ENCODE data around the gene EEF1A2.

EEF1A2 gene

DNA sequence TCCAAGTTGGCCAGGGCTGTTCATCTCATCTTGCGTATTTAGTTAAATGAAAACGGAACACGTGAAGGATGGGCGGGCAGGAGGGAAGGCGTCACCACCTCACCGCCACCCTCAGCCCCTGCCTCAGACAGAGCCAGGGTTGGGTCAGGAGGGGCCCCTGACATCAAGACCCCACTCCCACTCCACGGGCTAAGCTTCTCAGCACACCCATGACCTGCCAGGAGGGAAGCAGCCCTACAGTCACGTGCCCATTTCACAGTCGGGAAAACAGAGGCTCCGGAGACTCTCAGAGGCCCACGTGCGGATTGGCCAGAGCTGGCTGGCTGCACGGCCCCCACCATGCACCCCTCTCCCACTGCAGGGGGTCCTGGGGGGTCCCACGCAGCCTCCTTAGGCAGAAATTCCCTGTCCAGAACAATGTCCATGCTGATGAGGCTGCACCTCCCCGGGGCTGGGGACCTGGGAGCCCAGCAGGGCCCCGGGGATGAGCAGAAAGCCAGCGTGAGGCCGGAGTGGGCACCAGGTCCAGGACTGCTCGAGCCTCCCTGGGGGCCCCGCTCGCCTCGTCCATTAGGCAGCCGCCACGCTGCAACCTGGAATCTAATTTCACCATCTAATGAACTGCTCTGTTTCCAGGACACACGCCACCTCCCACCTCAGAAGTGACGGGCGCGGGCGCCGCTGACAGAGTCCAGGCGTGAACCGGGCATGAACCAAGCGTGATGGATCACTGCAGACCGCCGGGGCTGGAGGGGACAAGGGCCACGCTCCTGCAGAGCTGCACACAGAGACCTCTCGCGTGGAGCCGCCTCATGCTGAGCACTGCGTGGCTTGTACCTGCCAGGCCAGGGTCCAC, 42.2 kb downstream of the EEF1A2 start:
- no peak for DNase-seq (ENCODE audit: low read depth)
- H3K4me3 ChIP-seq (ENCODE audit: low read depth, low read length), result no peak overlapping the region
- TF ChIP-seq CTCF (IDR thresholded peaks at IDR 0.05; ENCODE audit: insufficient read depth, low read depth, low read length, missing control alignments), result no peak

DNA sequence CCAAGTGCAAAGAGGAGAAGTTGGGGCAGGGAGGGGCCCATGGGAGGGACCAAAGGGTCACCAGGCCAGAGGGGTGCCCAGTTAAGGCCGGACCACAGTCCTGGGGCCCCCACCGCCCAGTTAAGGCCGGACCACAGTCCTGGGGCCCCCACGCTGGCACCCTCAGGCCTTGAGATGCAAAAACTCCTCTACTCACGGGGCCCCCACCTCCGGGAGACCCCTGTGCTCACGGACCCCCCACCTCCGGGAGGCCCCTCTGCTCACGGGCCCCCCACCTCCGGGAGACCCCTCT, 43.4 kb downstream of the EEF1A2 start:
- TF ChIP-seq CTCF (IDR thresholded peaks at IDR 0.05; ENCODE audit: insufficient read depth, low read depth, low read length, missing control alignments), result no peak

GRCh38 chr20:63454731-63455567, 43.9 kb downstream of the EEF1A2 start:
- no peak overlapping the region for H3K4me3 ChIP-seq (ENCODE audit: low read depth, low read length)
- no peak for DNase-seq (ENCODE audit: low read depth)
- no peak for TF ChIP-seq CTCF (IDR thresholded peaks at IDR 0.05; ENCODE audit: insufficient read depth, low read depth, low read length, missing control alignments)

More for the DNA sequence above, 43.4 kb downstream of the EEF1A2 start:
- no peak overlapping the region for H3K4me3 ChIP-seq (ENCODE audit: low read depth, low read length)
- no peak for DNase-seq (ENCODE audit: low read depth)

DNA sequence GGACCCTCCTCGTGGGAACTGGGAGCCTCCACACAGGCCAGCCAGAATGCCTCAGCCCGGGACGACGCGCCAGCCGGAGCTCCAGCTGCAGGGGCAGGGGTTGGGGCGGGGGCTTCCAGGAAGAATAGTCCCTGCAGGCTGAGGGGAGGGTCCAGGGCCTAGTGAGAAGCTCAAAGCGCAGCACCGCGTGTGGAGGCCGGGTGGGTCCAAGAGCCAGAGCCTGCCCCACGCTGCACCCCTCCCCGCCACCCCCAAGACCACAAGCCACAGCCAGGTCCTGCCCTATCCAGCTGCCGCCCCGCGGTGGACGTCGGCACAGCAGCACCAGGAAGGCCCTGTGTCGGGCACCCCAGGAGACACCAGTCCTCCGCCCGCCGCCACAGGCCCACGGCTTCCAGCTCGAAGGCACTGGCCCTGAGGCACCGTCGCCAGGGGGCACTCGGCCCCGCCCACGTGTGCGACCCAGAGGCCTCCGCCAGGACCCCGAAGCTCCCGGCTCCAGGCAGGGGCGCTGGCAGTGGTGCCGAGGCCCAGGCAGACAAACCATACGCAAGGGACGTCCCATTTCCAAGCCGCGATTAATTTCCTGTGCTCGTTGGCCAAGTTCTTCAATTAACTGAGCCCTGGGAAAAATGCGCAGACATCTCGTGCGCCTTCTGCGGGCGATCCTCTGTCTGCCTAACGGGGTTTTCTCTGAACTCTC, 45.9 kb downstream of the EEF1A2 start:
- no peak overlapping the region for H3K4me3 ChIP-seq (ENCODE audit: low read depth, low read length)
- peak; percentile 9 for DNase-seq (ENCODE audit: low read depth)
- peak; percentile 11 for TF ChIP-seq CTCF (IDR thresholded peaks at IDR 0.05; ENCODE audit: insufficient read depth, low read depth, low read length, missing control alignments)

DNA sequence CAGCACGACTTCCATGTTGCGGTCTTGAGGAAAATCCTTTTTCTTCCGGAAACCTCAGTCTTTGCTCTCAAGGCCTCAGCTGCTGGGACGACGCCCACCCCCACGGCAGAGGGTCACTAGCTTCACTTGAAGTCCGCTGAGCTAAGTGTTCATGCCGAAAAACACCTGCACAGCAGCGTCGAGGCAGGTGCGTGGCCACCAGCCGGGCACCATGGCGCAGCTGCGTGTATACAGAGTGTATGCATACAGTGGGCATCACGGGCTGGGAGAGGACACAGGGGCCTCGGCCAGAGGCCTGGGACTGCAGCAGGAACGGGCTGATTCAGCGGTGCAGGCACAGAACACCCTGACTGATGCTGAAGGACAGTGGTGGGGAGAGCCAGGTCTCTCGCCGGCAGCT, 46.5 kb downstream of the EEF1A2 start:
- no peak for TF ChIP-seq CTCF (IDR thresholded peaks at IDR 0.05; ENCODE audit: insufficient read depth, low read depth, low read length, missing control alignments)
- no peak overlapping the region for H3K4me3 ChIP-seq (ENCODE audit: low read depth, low read length)
- no peak for DNase-seq (ENCODE audit: low read depth)

GRCh38 chr20:63451821-63452220, 47.1 kb downstream of the EEF1A2 start:
- no peak overlapping the region for H3K4me3 ChIP-seq (ENCODE audit: low read depth, low read length)
- TF ChIP-seq CTCF (IDR thresholded peaks at IDR 0.05; ENCODE audit: insufficient read depth, low read depth, low read length, missing control alignments), result no peak
- DNase-seq (ENCODE audit: low read depth), result no peak
